GM23338 (cell line): ENCODE results near the gene TPST1. TPM values are rescaled to one million over a fixed set of nuclear protein-coding genes. Genes with fewer than 3 reads are reported as not detected.

Source experiments
- ATAC-seq: fragments of 200-7000 bp; cut with Tn5 transposase; 3 replicates; pipeline ENCODE4 v1.9.1; 2020
- DNase-seq: peaks from one replicate; pipeline ENCODE4 v3.0.0-alpha.2; 2015; ENCODE audit warnings: low spot score
- H2AFZ ChIP-seq: fragments of 200-600 bp; sonication (generic); 2 replicates; pipeline ENCODE4 v1.8.0; 2016; ENCODE audit warnings: antibody characterized with exemption, mild to moderate bottlenecking, moderate library complexity
- H3F3A ChIP-seq: fragments of 200-600 bp; sonication (generic); replicated peaks from 2 replicates; pipeline ENCODE4 v1.8.0; 2017; ENCODE audit warnings: antibody characterized with exemption, mixed run types, low read depth
- H3K27ac ChIP-seq: fragments of 200-600 bp; sonication (generic); 2 replicates; pipeline ENCODE4 v1.6.1; 2016; ENCODE audit warnings: low read depth
- H3K27me3 ChIP-seq: fragments of 200-600 bp; sonication (generic); 2 replicates; pipeline ENCODE4 v1.8.0; 2016; ENCODE audit warnings: mild to moderate bottlenecking, mixed run types, moderate library complexity; ENCODE audit not compliant: insufficient read depth
- H3K36me3 ChIP-seq: fragments of 200-600 bp; sonication (generic); 2 replicates; pipeline ENCODE4 v1.8.0; 2016; ENCODE audit warnings: mild to moderate bottlenecking; ENCODE audit not compliant: insufficient read depth
- H3K4me1 ChIP-seq: fragments of 200-600 bp; sonication (generic); 2 replicates; pipeline ENCODE4 v1.8.0; 2016; ENCODE audit warnings: mild to moderate bottlenecking, moderate library complexity; ENCODE audit not compliant: insufficient read depth
- H3K4me2 ChIP-seq: fragments of 200-600 bp; sonication (generic); 2 replicates; pipeline ENCODE4 v1.7.1; 2017; ENCODE audit warnings: mixed run types
- H3K4me3 ChIP-seq: fragments of 200-600 bp; sonication (generic); 2 replicates; pipeline ENCODE4 v1.6.1; 2016; ENCODE audit warnings: mixed run types
- H3K79me2 ChIP-seq: fragments of 200-600 bp; sonication (generic); replicated peaks from 2 replicates; pipeline ENCODE4 v1.8.0; 2017; ENCODE audit warnings: mild to moderate bottlenecking; ENCODE audit not compliant: insufficient read depth
- H3K9me2 ChIP-seq: fragments of 200-600 bp; sonication (generic); 2 replicates; pipeline ENCODE4 v1.8.0; 2017; ENCODE audit not compliant: insufficient read depth
- H4K20me1 ChIP-seq: fragments of 200-600 bp; sonication (generic); replicated peaks from 2 replicates; pipeline ENCODE4 v1.8.0; 2017; ENCODE audit warnings: mild to moderate bottlenecking; ENCODE audit not compliant: insufficient read depth
- H3K27ac Mint-ChIP-seq: 2 replicates; pipeline ENCODE4 v1.8.0; 2020; ENCODE audit warnings: inconsistent platforms, mild to moderate bottlenecking, moderate library complexity, mixed read lengths
- H3K27me3 Mint-ChIP-seq: 3 replicates; pipeline ENCODE4 v1.8.0; 2022; ENCODE audit warnings: low read depth, mild to moderate bottlenecking, moderate library complexity, mixed read lengths, inconsistent platforms; ENCODE audit not compliant: insufficient read depth, poor library complexity
- H3K36me3 Mint-ChIP-seq: 3 replicates; pipeline ENCODE4 v1.8.0; 2021; ENCODE audit warnings: low read depth, mild to moderate bottlenecking, inconsistent platforms, moderate library complexity, mixed read lengths
- H3K4me1 Mint-ChIP-seq: 3 replicates; pipeline ENCODE4 v1.8.0; 2020; ENCODE audit warnings: mild to moderate bottlenecking, inconsistent platforms, mixed read lengths
- H3K4me3 Mint-ChIP-seq: 3 replicates; pipeline ENCODE4 v1.8.0; 2021; ENCODE audit warnings: moderate library complexity, mild to moderate bottlenecking, inconsistent platforms, mixed read lengths
- H3K9me3 Mint-ChIP-seq: 3 replicates; pipeline ENCODE4 v1.8.0; 2020; ENCODE audit warnings: moderate library complexity, mild to moderate bottlenecking, inconsistent platforms, mixed read lengths
- CREB1 ChIP-seq: fragments of 250-450 bp; sonication (Bioruptor Pico); IDR thresholded peaks from 2 replicates; pipeline ENCODE4 v1.5.0; 2020; ENCODE audit warnings: low read depth, mild to moderate bottlenecking, moderate library complexity
- EZH2 ChIP-seq: fragments of 200-600 bp; sonication (generic); IDR thresholded peaks from one replicate; pipeline ENCODE4 v1.8.0; 2017; ENCODE audit warnings: antibody characterized with exemption, mild to moderate bottlenecking, low read depth; ENCODE audit not compliant: unreplicated experiment
- EZH2phosphoT487 ChIP-seq: fragments of 200-600 bp; sonication (generic); IDR thresholded peaks from one replicate; pipeline ENCODE4 v1.8.1; 2018; ENCODE audit warnings: antibody characterized with exemption; ENCODE audit not compliant: unreplicated experiment
- JUNB ChIP-seq: IDR thresholded peaks from one replicate; pipeline ENCODE4 v1.6.1; 2016; ENCODE audit warnings: antibody characterized with exemption; ENCODE audit not compliant: unreplicated experiment
- NANOG ChIP-seq: IDR thresholded peaks from 2 replicates; pipeline ENCODE4 v1.6.1; 2016; ENCODE audit warnings: antibody characterized with exemption, borderline replicate concordance
- POLR2AphosphoS5 ChIP-seq: IDR thresholded peaks from 2 replicates; pipeline ENCODE4 v1.6.1; 2016; ENCODE audit warnings: antibody characterized with exemption, low read depth
- STAT1 ChIP-seq: IDR thresholded peaks from one replicate; pipeline ENCODE4 v1.6.1; 2016; ENCODE audit warnings: antibody characterized with exemption; ENCODE audit not compliant: unreplicated experiment
- ZNF114 ChIP-seq: fragments of 250-450 bp; sonication (Bioruptor Pico); IDR thresholded peaks from 2 replicates; pipeline ENCODE4 v1.5.0; 2020; ENCODE audit warnings: mild to moderate bottlenecking, moderate library complexity
- ZNF331 ChIP-seq: fragments of 250-450 bp; sonication (Bioruptor Pico); IDR thresholded peaks from 2 replicates; pipeline ENCODE4 v1.5.0; 2020; ENCODE audit warnings: low read depth, mild to moderate bottlenecking, moderate library complexity
- polyA plus RNA-seq: library from polyadenylated mRNA; unstranded; fragments of >200 nt; fragmentation: Nextera tagmentation; extraction: Ambion mirVana; gene quantifications from 2 replicates; pipeline ENCODE4 v1.2.1, GENCODE V29; 2016
- total RNA-seq: library from RNA; depleted of rRNA; stranded (reverse); fragments of >200 nt; shearing (Covaris generic); gene quantifications from 2 replicates; pipeline ENCODE4 v1.2.3, GENCODE V29; 2014
- TF ChIP-seq, protein P1 (sequence below): IDR thresholded peaks from one replicate; pipeline ENCODE4 v1.6.1; 2018; ENCODE audit warnings: antibody characterized with exemption; ENCODE audit not compliant: unreplicated experiment
- TF ChIP-seq, protein P2 (sequence below): IDR thresholded peaks from 2 replicates; pipeline ENCODE4 v1.6.1; 2016; ENCODE audit warnings: antibody characterized with exemption
- TF ChIP-seq, protein P3 (sequence below), 2 experiments: fragments of 200-600 bp in 1 of 2; sonication (generic) in 1 of 2; conservative IDR thresholded peaks; 2 replicates each; pipeline versions ENCODE4 v1.5.1 to v1.6.1; 2016 to 2017; ENCODE audit warnings: antibody characterized with exemption in 2 of 2, low read depth in 2 of 2, mild to moderate bottlenecking in 2 of 2, moderate library complexity in 1 of 2
- TF ChIP-seq, protein P4 (sequence below): fragments of 250-450 bp; sonication (Bioruptor Pico); IDR thresholded peaks from 2 replicates; pipeline ENCODE4 v1.5.0; 2020; ENCODE audit warnings: mild to moderate bottlenecking, moderate library complexity

TPST1 gene
- total and polyA plus RNA-seq, 2 experiments from 2014 or later = 10.7 to 19.2 TPM

DNA sequence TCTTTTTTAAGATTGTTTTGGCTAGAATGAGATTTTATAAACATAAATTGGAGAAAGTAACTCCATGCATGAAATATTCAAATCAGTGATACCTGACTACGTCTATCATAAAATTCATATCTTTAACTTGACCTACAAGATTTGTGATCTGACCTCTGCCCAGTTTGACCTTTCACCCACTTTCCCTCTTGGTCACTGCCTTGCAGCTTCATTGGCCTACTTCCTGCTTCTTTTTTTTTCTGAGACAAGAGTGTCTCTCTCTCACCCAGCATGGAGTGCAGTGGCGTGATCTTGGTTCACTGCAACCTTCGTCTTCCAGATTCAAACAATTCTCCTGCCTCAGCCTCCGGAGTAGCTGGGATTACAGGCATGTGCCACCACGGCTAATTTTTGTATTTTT lies 28.5 kb downstream of the TPST1 start:
- peaks cover 6% of the 10 kb centered on the region for H3K4me1 ChIP-seq
- no peaks in the 10 kb centered on the region for H3K9me2 ChIP-seq
- peaks cover 21% of the 10 kb centered on the region for H3K36me3 Mint-ChIP-seq
- TF ChIP-seq POLR2AphosphoS5 (no peak), STAT1 (no peak), CREB1 (CRISPR knock-in tag) (no peak), EZH2phosphoT487 (no peak), JUNB (no peak), EZH2 (no peak), NANOG (no peak), ZNF331 (no peak), ZNF114 (CRISPR knock-in tag) (no peak)
- TF ChIP-seq, protein P1, sequence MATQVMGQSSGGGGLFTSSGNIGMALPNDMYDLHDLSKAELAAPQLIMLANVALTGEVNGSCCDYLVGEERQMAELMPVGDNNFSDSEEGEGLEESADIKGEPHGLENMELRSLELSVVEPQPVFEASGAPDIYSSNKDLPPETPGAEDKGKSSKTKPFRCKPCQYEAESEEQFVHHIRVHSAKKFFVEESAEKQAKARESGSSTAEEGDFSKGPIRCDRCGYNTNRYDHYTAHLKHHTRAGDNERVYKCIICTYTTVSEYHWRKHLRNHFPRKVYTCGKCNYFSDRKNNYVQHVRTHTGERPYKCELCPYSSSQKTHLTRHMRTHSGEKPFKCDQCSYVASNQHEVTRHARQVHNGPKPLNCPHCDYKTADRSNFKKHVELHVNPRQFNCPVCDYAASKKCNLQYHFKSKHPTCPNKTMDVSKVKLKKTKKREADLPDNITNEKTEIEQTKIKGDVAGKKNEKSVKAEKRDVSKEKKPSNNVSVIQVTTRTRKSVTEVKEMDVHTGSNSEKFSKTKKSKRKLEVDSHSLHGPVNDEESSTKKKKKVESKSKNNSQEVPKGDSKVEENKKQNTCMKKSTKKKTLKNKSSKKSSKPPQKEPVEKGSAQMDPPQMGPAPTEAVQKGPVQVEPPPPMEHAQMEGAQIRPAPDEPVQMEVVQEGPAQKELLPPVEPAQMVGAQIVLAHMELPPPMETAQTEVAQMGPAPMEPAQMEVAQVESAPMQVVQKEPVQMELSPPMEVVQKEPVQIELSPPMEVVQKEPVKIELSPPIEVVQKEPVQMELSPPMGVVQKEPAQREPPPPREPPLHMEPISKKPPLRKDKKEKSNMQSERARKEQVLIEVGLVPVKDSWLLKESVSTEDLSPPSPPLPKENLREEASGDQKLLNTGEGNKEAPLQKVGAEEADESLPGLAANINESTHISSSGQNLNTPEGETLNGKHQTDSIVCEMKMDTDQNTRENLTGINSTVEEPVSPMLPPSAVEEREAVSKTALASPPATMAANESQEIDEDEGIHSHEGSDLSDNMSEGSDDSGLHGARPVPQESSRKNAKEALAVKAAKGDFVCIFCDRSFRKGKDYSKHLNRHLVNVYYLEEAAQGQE = no peak
- TF ChIP-seq, protein P2, sequence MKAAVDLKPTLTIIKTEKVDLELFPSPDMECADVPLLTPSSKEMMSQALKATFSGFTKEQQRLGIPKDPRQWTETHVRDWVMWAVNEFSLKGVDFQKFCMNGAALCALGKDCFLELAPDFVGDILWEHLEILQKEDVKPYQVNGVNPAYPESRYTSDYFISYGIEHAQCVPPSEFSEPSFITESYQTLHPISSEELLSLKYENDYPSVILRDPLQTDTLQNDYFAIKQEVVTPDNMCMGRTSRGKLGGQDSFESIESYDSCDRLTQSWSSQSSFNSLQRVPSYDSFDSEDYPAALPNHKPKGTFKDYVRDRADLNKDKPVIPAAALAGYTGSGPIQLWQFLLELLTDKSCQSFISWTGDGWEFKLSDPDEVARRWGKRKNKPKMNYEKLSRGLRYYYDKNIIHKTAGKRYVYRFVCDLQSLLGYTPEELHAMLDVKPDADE = no peak
- TF ChIP-seq, protein P3, sequence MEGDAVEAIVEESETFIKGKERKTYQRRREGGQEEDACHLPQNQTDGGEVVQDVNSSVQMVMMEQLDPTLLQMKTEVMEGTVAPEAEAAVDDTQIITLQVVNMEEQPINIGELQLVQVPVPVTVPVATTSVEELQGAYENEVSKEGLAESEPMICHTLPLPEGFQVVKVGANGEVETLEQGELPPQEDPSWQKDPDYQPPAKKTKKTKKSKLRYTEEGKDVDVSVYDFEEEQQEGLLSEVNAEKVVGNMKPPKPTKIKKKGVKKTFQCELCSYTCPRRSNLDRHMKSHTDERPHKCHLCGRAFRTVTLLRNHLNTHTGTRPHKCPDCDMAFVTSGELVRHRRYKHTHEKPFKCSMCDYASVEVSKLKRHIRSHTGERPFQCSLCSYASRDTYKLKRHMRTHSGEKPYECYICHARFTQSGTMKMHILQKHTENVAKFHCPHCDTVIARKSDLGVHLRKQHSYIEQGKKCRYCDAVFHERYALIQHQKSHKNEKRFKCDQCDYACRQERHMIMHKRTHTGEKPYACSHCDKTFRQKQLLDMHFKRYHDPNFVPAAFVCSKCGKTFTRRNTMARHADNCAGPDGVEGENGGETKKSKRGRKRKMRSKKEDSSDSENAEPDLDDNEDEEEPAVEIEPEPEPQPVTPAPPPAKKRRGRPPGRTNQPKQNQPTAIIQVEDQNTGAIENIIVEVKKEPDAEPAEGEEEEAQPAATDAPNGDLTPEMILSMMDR (conservative IDR thresholded peaks at IDR 0.05; ENCODE audit: low read depth in 2 of 2) = no peak
- TF ChIP-seq, protein P4, sequence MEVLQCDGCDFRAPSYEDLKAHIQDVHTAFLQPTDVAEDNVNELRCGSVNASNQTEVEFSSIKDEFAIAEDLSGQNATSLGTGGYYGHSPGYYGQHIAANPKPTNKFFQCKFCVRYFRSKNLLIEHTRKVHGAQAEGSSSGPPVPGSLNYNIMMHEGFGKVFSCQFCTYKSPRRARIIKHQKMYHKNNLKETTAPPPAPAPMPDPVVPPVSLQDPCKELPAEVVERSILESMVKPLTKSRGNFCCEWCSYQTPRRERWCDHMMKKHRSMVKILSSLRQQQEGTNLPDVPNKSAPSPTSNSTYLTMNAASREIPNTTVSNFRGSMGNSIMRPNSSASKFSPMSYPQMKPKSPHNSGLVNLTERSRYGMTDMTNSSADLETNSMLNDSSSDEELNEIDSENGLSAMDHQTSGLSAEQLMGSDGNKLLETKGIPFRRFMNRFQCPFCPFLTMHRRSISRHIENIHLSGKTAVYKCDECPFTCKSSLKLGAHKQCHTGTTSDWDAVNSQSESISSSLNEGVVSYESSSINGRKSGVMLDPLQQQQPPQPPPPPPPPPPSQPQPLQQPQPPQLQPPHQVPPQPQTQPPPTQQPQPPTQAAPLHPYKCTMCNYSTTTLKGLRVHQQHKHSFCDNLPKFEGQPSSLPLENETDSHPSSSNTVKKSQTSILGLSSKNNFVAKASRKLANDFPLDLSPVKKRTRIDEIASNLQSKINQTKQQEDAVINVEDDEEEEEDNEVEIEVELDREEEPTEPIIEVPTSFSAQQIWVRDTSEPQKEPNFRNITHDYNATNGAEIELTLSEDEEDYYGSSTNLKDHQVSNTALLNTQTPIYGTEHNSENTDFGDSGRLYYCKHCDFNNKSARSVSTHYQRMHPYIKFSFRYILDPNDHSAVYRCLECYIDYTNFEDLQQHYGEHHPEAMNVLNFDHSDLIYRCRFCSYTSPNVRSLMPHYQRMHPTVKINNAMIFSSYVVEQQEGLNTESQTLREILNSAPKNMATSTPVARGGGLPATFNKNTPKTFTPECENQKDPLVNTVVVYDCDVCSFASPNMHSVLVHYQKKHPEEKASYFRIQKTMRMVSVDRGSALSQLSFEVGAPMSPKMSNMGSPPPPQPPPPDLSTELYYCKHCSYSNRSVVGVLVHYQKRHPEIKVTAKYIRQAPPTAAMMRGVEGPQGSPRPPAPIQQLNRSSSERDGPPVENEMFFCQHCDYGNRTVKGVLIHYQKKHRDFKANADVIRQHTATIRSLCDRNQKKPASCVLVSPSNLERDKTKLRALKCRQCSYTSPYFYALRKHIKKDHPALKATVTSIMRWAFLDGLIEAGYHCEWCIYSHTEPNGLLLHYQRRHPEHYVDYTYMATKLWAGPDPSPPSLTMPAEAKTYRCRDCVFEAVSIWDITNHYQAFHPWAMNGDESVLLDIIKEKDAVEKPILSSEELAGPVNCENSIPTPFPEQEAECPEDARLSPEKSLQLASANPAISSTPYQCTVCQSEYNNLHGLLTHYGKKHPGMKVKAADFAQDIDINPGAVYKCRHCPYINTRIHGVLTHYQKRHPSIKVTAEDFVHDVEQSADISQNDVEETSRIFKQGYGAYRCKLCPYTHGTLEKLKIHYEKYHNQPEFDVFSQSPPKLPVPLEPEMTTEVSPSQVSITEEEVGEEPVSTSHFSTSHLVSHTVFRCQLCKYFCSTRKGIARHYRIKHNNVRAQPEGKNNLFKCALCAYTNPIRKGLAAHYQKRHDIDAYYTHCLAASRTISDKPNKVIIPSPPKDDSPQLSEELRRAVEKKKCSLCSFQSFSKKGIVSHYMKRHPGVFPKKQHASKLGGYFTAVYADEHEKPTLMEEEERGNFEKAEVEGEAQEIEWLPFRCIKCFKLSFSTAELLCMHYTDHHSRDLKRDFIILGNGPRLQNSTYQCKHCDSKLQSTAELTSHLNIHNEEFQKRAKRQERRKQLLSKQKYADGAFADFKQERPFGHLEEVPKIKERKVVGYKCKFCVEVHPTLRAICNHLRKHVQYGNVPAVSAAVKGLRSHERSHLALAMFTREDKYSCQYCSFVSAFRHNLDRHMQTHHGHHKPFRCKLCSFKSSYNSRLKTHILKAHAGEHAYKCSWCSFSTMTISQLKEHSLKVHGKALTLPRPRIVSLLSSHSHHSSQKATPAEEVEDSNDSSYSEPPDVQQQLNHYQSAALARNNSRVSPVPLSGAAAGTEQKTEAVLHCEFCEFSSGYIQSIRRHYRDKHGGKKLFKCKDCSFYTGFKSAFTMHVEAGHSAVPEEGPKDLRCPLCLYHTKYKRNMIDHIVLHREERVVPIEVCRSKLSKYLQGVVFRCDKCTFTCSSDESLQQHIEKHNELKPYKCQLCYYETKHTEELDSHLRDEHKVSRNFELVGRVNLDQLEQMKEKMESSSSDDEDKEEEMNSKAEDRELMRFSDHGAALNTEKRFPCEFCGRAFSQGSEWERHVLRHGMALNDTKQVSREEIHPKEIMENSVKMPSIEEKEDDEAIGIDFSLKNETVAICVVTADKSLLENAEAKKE = no peak
- DNase-seq = no peak
- no peak overlapping the region for H3K27ac Mint-ChIP-seq
- peaks cover 14% of the 10 kb centered on the region for H3K9me3 Mint-ChIP-seq
- no peaks in the 10 kb centered on the region for H4K20me1 ChIP-seq
- no peak for ATAC-seq
- peaks cover 26% of the 10 kb centered on the region for H3K79me2 ChIP-seq
- H3K27ac ChIP-seq = 0 out of 2 replicates have a peak overlapping the region, but pooled peaks have one; percentile 12
- H3F3A ChIP-seq = no peaks in the 10 kb centered on the region; the same call in 1 of the 2 replicates
- no peak overlapping the region for H3K4me3 Mint-ChIP-seq
- H3K4me1 Mint-ChIP-seq = peaks cover 10% of the 10 kb centered on the region
- H3K27me3 Mint-ChIP-seq = peaks cover 7% of the 10 kb centered on the region
- no peak overlapping the region for H3K4me2 ChIP-seq
- H3K27me3 ChIP-seq = no peaks in the 10 kb centered on the region
- no peak overlapping the region for H2AFZ ChIP-seq
- H3K4me3 ChIP-seq = no peak overlapping the region
- H3K36me3 ChIP-seq = no peaks in the 10 kb centered on the region
